Small intestine (tissue), 7 donors: ENCODE results near the gene GPR108. TPM values are rescaled to one million over a fixed set of nuclear protein-coding genes. Genes with fewer than 3 reads are reported as not detected.
A peak's percentile ranks its signal among the peaks of the same experiment; 100 is the strongest.

Experiments
- DNase-seq, 2 donors: peaks; one replicate each; pipeline versions ENCODE4 v3.0.0 to v3.0.0-alpha.2; 2013
- FAIRE-seq: peaks from 2 replicates; lab custom pipeline; 2012; peaks lifted over from hg19 to GRCh38; lab: Jason Lieb, UNC
- H3K27ac ChIP-seq, 3 donors: one replicate each; pipeline ENCODE4 v1.5.1; 2013; ENCODE audit warnings: low read length in 2 of 3, mild to moderate bottlenecking in 2 of 3, control low read depth in 1 of 3, inconsistent platforms in 1 of 3, low read depth in 1 of 3, moderate library complexity in 1 of 3
- H3K27me3 ChIP-seq, 3 donors: one replicate each; pipeline ENCODE4 v1.6.1; 2013; ENCODE audit warnings: low read length in 3 of 3, inconsistent platforms in 1 of 3; ENCODE audit not compliant: control insufficient read depth in 3 of 3, insufficient read depth in 3 of 3
- H3K36me3 ChIP-seq, 3 donors: one replicate each; pipeline ENCODE4 v1.6.1; 2013; ENCODE audit warnings: low read length in 3 of 3, inconsistent platforms in 1 of 3, low read depth in 1 of 3, mild to moderate bottlenecking in 1 of 3, moderate library complexity in 1 of 3; ENCODE audit not compliant: control insufficient read depth in 3 of 3, insufficient read depth in 2 of 3
- H3K4me1 ChIP-seq, 3 donors: one replicate each; pipeline ENCODE4 v1.6.1; 2013; ENCODE audit warnings: low read length in 2 of 3, inconsistent platforms in 1 of 3, low read depth in 1 of 3, mild to moderate bottlenecking in 1 of 3, moderate library complexity in 1 of 3; ENCODE audit not compliant: control insufficient read depth in 3 of 3, insufficient read depth in 2 of 3
- H3K4me3 ChIP-seq, 3 donors: one replicate each; pipeline ENCODE4 v1.5.1; 2013; ENCODE audit warnings: low read length in 3 of 3, control low read depth in 1 of 3, inconsistent platforms in 1 of 3, low read depth in 1 of 3, mild to moderate bottlenecking in 1 of 3, moderate library complexity in 1 of 3
- H3K9me3 ChIP-seq, 2 donors: one replicate each; pipeline ENCODE4 v1.6.1; 2013; ENCODE audit warnings: low read depth in 1 of 2, low read length in 1 of 2; ENCODE audit not compliant: control insufficient read depth in 2 of 2, insufficient read depth in 1 of 2
- WGBS, 3 donors: extraction: QIAGEN DNeasy Blood & Tissue Kit; methylation state at CpG; one replicate each; pipeline ENCODE4 v1.1.7; 2013; 5-methylcytosine and 5-hydroxymethylcytosine counted together
- polyA plus RNA-seq, 4 donors: library from polyadenylated mRNA; stranded (reverse) in 3 of 4; unstranded in 1 of 4; fragments of 200-250 nt in 3 of 4; fragments of 120-200 nt in 1 of 4; gene quantifications; one replicate each; pipeline versions ENCODE4 v1.2.1 to v1.2.3, GENCODE V29; 2013
- donor health status: healthy with polysubstance abuse.
- donor health status: control.
- donor health status: control.
- donor health status: Bipolar disorder and iron deficiency.
- donor health status: healthy.

GPR108 gene
- polyA plus RNA-seq, 4 donors: 68.9 to 128 (median 89.2) TPM

DNA sequence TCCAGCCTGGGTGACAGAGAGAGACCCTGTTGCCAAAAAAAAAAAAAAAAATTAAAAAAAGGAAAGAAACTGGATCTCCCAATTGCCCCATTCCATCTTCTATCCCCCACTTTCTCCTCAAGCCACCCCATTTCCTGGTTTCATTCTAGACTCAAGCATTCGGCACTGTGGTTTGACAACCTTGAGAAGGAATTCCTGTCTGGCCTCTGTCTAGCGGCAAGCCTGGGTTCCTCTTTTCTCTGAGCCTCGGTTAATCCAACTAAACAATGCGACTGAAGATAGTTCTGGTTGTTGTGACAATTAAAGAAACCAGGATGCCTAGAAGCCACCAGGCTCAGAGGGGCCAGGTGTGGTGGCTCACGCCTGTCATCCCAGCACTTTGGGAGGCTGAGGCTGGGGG is 13.6 kb downstream of the GPR108 start:
- no peak for FAIRE-seq
- no peaks in the 10 kb centered on the region for H3K36me3 ChIP-seq
- no peak overlapping the region for H3K4me3 ChIP-seq
- peaks cover 0 to 3% (median 0%) of the 10 kb centered on the region in 3 donors for H3K27me3 ChIP-seq
- peaks cover 2 to 32% (median 3%) of the 10 kb centered on the region in 3 donors for H3K4me1 ChIP-seq
- H3K27ac ChIP-seq: no peak overlapping the region
- DNase-seq: no peak
- 64 to 85% (median 75%) methylated on average over 5 of the region's 5 CpGs for WGBS, 3 donors
- peaks cover 0 to 4% of the 10 kb centered on the region in 2 donors for H3K9me3 ChIP-seq

DNA sequence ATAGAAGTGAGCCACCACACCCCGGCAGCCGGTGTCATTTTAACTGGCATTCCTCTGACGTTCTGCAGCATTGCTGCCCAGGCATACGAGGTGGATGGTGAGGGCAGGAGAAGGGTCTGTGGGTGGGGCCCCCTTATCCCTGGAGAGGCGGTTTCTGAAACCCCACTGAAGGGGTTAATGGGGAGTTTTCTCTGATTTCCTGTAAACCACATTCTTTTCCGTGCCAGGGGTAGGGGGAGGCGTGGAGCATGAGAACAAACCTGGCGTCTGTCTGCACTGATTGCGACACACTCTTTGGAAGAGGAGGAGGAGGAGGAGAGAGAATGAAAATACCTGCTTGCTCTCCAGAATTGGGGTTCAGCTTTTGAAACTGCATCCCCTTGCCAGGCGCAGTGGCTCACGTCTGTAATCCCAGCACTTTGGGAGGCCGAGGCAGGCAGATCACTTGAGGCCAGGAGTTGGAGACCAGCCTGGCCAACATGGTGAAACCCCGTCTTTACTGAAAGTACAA is 14.2 kb downstream of the GPR108 start:
- peak in 1 of 2 donors; percentile 58 for DNase-seq
- H3K9me3 ChIP-seq: peaks cover 0 to 4% of the 10 kb centered on the region in 2 donors
- WGBS, 3 donors: 29 to 47% (median 35%) methylated on average over 13 of the region's 13 CpGs
- H3K4me3 ChIP-seq: no peak overlapping the region
- H3K27ac ChIP-seq: peak overlapping the region in 1 of 3 donors; percentile 46
- H3K27me3 ChIP-seq: peaks cover 0 to 3% (median 0%) of the 10 kb centered on the region in 3 donors
- no peak for FAIRE-seq
- peaks cover 0 to 2% (median 0%) of the 10 kb centered on the region in 3 donors for H3K36me3 ChIP-seq
- H3K4me1 ChIP-seq: peaks cover 2 to 32% (median 3%) of the 10 kb centered on the region in 3 donors

DNA sequence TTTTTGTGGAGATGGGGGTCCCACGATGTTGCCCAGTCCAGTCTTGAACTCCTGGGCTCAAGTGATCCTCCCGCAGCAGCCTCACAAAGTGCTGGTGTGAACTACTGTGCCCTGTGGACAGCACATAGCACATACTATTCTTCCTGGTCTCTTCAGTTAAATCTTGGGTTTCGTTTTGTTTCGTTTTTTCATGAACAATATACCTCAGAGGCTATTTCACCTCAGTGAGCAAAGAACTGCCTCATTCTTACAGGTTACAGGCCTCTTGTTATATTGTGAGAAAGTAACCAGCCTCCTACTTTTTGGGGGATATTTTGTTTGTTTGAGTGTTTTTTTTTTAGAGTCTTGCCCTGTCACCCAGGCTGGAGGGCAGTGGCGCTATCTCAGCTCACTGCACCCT is 15.6 kb downstream of the GPR108 start:
- no peak overlapping the region for H3K4me3 ChIP-seq
- peaks cover 2 to 32% (median 3%) of the 10 kb centered on the region in 3 donors for H3K4me1 ChIP-seq
- 56 to 64% (median 58%) methylated on average over 5 of the region's 5 CpGs for WGBS, 3 donors

DNA sequence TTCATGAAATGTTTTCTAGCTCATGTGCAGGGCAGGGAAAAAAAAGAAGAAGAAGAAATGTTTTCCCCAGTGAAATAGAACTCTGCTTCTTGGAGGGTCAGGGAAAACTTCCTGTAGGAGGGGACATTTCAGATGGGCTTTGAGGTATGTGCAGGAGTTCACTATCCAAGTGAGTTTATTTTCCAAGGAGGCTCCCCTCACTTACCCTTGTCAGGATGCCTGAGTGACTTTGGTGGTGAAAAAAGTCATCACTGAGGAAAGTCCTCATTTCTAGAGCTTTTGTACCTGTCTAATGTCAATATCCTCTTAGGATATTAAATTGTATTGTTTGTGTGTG is 16.3 kb downstream of the GPR108 start:
- FAIRE-seq: no peak
- peaks cover 0 to 3% (median 0%) of the 10 kb centered on the region in 3 donors for H3K27me3 ChIP-seq
- H3K4me1 ChIP-seq: peaks cover 2 to 30% (median 3%) of the 10 kb centered on the region in 3 donors
- no peak for DNase-seq
- H3K36me3 ChIP-seq: peaks cover 0 to 4% (median 0%) of the 10 kb centered on the region in 3 donors
- no peaks in the 10 kb centered on the region for H3K9me3 ChIP-seq
- peak overlapping the region in 1 of 3 donors; percentile 33 for H3K27ac ChIP-seq
- H3K4me3 ChIP-seq: no peak overlapping the region

More for the DNA sequence above, 15.6 kb downstream of the GPR108 start:
- Histone ChIP-seq H3K27me3 (peaks cover 0 to 3% (median 0%) of the 10 kb centered on the region in 3 donors), H3K36me3 (peaks cover 0 to 4% (median 0%) of the 10 kb centered on the region in 3 donors), H3K9me3 (no peaks in the 10 kb centered on the region), H3K27ac (no peak overlapping the region)
- no peak for DNase-seq
- FAIRE-seq: no peak

DNA sequence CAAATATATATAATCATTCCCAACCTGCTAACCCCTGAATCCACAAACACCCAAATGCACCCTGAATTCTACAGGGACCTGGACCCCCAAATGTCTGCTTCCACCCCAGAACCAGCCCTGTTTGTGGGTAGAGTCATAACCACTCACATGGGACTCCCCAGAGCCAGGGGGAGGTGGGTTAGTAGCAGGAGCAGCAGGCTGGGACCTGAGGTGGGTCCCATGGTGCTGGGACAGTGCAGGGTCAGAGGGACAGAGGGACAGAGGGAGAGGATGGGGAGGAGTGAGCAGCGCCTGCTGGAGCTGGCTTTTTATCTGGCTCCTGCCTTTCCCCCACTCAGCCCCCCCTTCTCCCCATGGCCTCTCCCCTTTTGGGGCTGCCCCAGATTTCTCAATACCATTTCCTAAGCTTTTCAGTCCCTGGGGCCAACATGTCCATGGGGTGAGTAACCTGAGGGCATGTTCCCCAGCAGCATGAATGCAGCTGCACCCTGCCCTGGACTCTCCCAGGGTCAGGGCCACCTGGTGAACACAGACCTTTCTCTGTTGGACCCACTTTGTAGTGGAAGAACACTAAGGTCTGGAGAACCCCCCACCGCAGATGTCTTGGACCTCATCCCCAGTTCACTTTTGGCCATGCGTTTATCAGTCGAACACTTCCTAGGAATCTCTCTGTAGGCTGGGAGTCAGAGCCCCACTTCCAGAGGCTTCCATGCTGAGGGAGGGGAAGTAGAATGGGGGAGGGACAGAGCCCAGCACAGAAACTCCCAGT is 16.8 kb downstream of the GPR108 start, which contains the start of gene C3:
Gene C3 (minus strand): TSS at position 282 of the 769 bp plus-strand sequence. CDS start 61 bp downstream, at position 221.
- Histone ChIP-seq H3K27ac (peak within 1 kb of the TSS in 2 of 3 donors; percentile 9 to 33), H3K27me3 (peaks cover 0 to 3% (median 0%) of the 10 kb centered on the region in 3 donors), H3K4me3 (no peak within 1 kb of the TSS), H3K4me1 (peaks cover 2 to 24% (median 2%) of the 10 kb centered on the region in 3 donors), H3K36me3 (peaks cover 0 to 4% (median 0%) of the 10 kb centered on the region in 3 donors), H3K9me3 (no peaks in the 10 kb centered on the region)
- FAIRE-seq (no peak), DNase-seq (peak in 1 of 2 donors; percentile 70)
- 57 to 96% (median 81%) methylated on average over 4 of the region's 4 CpGs for WGBS, 3 donors

DNA sequence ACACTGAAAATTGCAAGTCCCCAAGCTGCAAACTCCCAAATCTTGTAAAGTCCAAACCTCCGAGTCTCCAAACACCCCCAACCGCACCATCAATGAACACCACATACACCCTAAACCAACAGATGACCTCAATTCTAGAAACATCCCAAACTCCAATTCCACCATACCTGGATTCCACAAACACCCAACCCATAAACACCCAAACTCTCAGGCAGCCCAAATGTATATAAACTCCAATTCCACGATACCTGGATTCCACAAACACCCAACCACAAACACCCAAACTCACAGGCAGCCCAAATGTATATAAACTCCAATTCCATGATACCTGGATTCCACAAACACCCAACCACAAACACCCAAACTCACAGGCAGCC is 17.4 kb downstream of the GPR108 start:
- H3K9me3 ChIP-seq: no peaks in the 10 kb centered on the region
- peaks cover 0 to 4% (median 0%) of the 10 kb centered on the region in 3 donors for H3K36me3 ChIP-seq
- DNase-seq (no peak), FAIRE-seq (no peak)
- H3K27ac ChIP-seq: no peak overlapping the region
- H3K27me3 ChIP-seq: peaks cover 0 to 3% (median 0%) of the 10 kb centered on the region in 3 donors
- WGBS, 3 donors: 88 to 99% (median 92%) methylated on average over 3 of the region's 3 CpGs
- no peak overlapping the region for H3K4me3 ChIP-seq
- H3K4me1 ChIP-seq: peaks cover 0 to 19% (median 0%) of the 10 kb centered on the region in 3 donors

DNA sequence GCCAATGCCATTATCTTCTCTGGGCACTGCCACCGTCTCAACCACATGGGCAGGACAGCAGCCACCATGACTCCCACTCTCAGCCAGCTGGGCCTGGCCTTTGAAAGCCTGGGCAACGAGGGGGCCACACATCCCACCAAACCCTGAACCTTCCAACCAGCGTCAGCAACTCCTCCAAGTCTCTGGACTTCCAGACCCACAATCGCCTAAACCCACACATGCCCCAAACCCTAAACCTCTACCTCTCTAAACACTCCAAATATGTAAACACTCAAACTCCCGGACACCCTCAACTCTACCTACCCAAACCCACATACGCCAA is 17.9 kb downstream of the GPR108 start:
- 72 to 83% (median 80%) methylated on average over 5 to 6 of the region's 6 CpGs for WGBS, 3 donors
- peaks cover 0 to 4% (median 0%) of the 10 kb centered on the region in 3 donors for H3K36me3 ChIP-seq
- H3K27me3 ChIP-seq: peaks cover 0 to 3% (median 0%) of the 10 kb centered on the region in 3 donors
- no peaks in the 10 kb centered on the region for H3K9me3 ChIP-seq
- no peak overlapping the region for H3K4me3 ChIP-seq
- H3K4me1 ChIP-seq: peaks cover 0 to 19% (median 0%) of the 10 kb centered on the region in 3 donors
- DNase-seq (no peak), FAIRE-seq (no peak)
- H3K27ac ChIP-seq: no peak overlapping the region

DNA sequence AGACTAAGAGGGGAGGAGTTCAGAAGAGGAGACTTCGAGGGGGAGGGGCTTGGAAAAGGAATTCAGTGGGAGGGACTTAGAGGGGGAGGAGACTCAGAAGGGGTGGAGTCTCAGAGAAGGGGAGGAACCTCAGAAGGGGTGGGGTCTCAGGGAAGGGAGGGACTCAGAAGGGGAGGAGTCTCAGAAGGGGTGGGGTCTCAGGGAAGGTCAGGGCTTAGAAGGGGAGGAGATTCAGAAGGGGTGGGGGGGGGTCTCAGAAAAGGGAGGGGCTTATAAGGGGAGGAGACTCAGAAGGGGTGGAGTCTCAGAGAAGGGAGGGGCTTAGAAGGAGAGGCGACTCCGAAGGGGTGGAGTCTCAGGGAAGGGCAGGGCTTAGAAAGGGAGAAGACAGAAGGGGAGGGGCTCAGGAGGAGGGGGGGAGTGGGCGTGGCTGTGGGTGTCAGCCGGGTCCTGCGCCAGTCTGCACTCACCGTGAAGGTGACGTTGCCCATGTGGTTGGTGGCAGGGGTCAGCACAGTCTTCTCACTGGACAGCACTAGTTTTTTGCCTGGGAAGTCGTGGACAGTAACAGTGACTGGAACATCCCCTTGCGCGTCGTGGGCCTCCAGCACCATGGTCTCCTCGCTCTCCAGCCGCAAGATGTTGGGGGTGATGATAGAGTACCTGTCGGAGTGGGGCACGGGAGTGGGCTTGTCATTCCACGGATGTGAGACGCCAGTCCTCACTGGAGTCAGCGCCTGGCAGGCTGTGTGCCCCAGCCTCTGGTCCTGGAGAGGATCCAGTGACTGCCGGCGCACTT is 18.4 kb downstream of the GPR108 start:
- Histone ChIP-seq H3K27me3 (peaks cover 0 to 3% (median 0%) of the 10 kb centered on the region in 3 donors), H3K27ac (no peak overlapping the region), H3K4me1 (peaks cover 0 to 19% (median 0%) of the 10 kb centered on the region in 3 donors), H3K36me3 (peaks cover 0 to 4% (median 0%) of the 10 kb centered on the region in 3 donors), H3K9me3 (no peaks in the 10 kb centered on the region), H3K4me3 (no peak overlapping the region)
- 81 to 85% (median 82%) methylated on average over 19 to 21 of the region's 21 CpGs for WGBS, 3 donors
- FAIRE-seq (no peak), DNase-seq (no peak)
